ENCODE measurements around the gene USP48.

- TF ChIP-seq CTCF (IDR thresholded peaks at IDR 0.05) (no peak), POLR2A (IDR thresholded peaks at IDR 0.05) (no peak)
Observed at GRCh38 chr1:21828506-21829210, 45.7 kb upstream of the USP48 start.

Data from esophagus squamous epithelium (tissue), 4 donors.